Measurements from ENCODE around the gene NFYA.

- TF ChIP-seq REST (IDR thresholded peaks at IDR 0.05) (no peak), YY1 (IDR thresholded peaks at IDR 0.05) (no peak), TAF1 (conservative IDR thresholded peaks at IDR 0.05) (no peak), MAX (IDR thresholded peaks at IDR 0.05) (no peak), GABPA (IDR thresholded peaks at IDR 0.05 in 1 of 2, conservative IDR thresholded peaks at IDR 0.05 in 1 of 2) (no peak)
These were observed 18.3 kb upstream of the NFYA start for GRCh38 chr6:41054511-41054910.
